ENCODE measurements around the gene ATRN.

ATRN gene

GRCh38 chr20:3456648-3457047 lies 14.2 kb upstream of the ATRN start:
- Histone ChIP-seq H3K4me1 (ENCODE audit: control insufficient read depth in 1 of 2, insufficient read depth in 2 of 2, low read length in 2 of 2) (no peaks in the 10 kb centered on the region), H3K36me3 (ENCODE audit: control insufficient read depth in 1 of 2, insufficient read depth in 2 of 2, low read length in 2 of 2) (no peaks in the 10 kb centered on the region), H3K9me3 (ENCODE audit: insufficient read depth, low read depth, low read length) (peaks cover 1% of the 10 kb centered on the region), H3K4ac (ENCODE audit: low read depth, low read length) (no peak overlapping the region), H3K27me3 (ENCODE audit: insufficient read depth, low read length) (no peaks in the 10 kb centered on the region), H4K12ac (ENCODE audit: low read depth, low read length) (no peak overlapping the region), H3K14ac (ENCODE audit: low read length) (no peak overlapping the region), H3K4me2 (ENCODE audit: low read length) (no peak overlapping the region), H3K79me2 (ENCODE audit: control insufficient read depth, insufficient read depth, low read length, poor library complexity) (no peaks in the 10 kb centered on the region), H2AFZ (ENCODE audit: insufficient read depth, low read length, poor library complexity) (no peak overlapping the region), H2BK12ac (ENCODE audit: low read length) (no peak overlapping the region), H2BK5ac (ENCODE audit: low read depth, low read length, poor library complexity) (no peak overlapping the region), H4K91ac (ENCODE audit: low read depth, low read length) (no peak overlapping the region), H3K18ac (ENCODE audit: low read length) (no peak overlapping the region), H3K9ac (ENCODE audit: low read length) (no peak overlapping the region), H3K27ac (ENCODE audit: low read depth, low read length) (no peak overlapping the region), H3K79me1 (ENCODE audit: low read length) (no peaks in the 10 kb centered on the region), H4K8ac (ENCODE audit: low read depth, low read length) (no peak overlapping the region), H2AK5ac (ENCODE audit: low read length) (no peak overlapping the region), H3K4me3 (ENCODE audit: low read depth, low read length) (no peak overlapping the region), H3K23ac (ENCODE audit: low read length) (no peak overlapping the region), H2BK120ac (ENCODE audit: insufficient read depth, low read length, poor library complexity) (no peak overlapping the region)
- no CpG with 5 or more reads among the region's 4 CpGs for WGBS (ENCODE audit: extremely low coverage, insufficient coverage, insufficient read length)
- no peak for DNase-seq

- Histone ChIP-seq H3K9ac (ENCODE audit: low read length) (no peak overlapping the region), H3K4me2 (ENCODE audit: low read length) (no peak overlapping the region), H3K4me3 (ENCODE audit: low read depth, low read length) (no peak overlapping the region), H4K12ac (ENCODE audit: low read depth, low read length) (no peak overlapping the region), H3K4ac (ENCODE audit: low read depth, low read length) (no peak overlapping the region), H2AFZ (ENCODE audit: insufficient read depth, low read length, poor library complexity) (no peak overlapping the region), H2BK120ac (ENCODE audit: insufficient read depth, low read length, poor library complexity) (no peak overlapping the region), H3K14ac (ENCODE audit: low read length) (no peak overlapping the region), H4K8ac (ENCODE audit: low read depth, low read length) (no peak overlapping the region), H2BK5ac (ENCODE audit: low read depth, low read length, poor library complexity) (no peak overlapping the region), H3K23ac (ENCODE audit: low read length) (no peak overlapping the region), H3K79me1 (ENCODE audit: low read length) (no peaks in the 10 kb centered on the region), H3K36me3 (ENCODE audit: control insufficient read depth in 1 of 2, insufficient read depth in 2 of 2, low read length in 2 of 2) (no peaks in the 10 kb centered on the region), H3K4me1 (ENCODE audit: control insufficient read depth in 1 of 2, insufficient read depth in 2 of 2, low read length in 2 of 2) (no peaks in the 10 kb centered on the region), H2BK12ac (ENCODE audit: low read length) (no peak overlapping the region), H3K79me2 (ENCODE audit: control insufficient read depth, insufficient read depth, low read length, poor library complexity) (no peaks in the 10 kb centered on the region), H3K27me3 (ENCODE audit: insufficient read depth, low read length) (no peaks in the 10 kb centered on the region), H3K27ac (ENCODE audit: low read depth, low read length) (no peak overlapping the region), H3K9me3 (ENCODE audit: insufficient read depth, low read depth, low read length) (peaks cover 1% of the 10 kb centered on the region), H2AK5ac (ENCODE audit: low read length) (no peak overlapping the region), H4K91ac (ENCODE audit: low read depth, low read length) (no peak overlapping the region), H3K18ac (ENCODE audit: low read length) (no peak overlapping the region)
- DNase-seq, result no peak
- WGBS (ENCODE audit: extremely low coverage, insufficient coverage, insufficient read length), result no CpG with 5 or more reads among the region's 1 CpG
These were observed 10.9 kb upstream of the ATRN start for GRCh38 chr20:3459881-3460307.

GRCh38 chr20:3461211-3461771 lies 9.5 kb upstream of the ATRN start:
- no peak overlapping the region for H2BK120ac ChIP-seq (ENCODE audit: insufficient read depth, low read length, poor library complexity)
- H3K9me3 ChIP-seq (ENCODE audit: insufficient read depth, low read depth, low read length), result peaks cover 1% of the 10 kb centered on the region
- no peaks in the 10 kb centered on the region for H3K79me1 ChIP-seq (ENCODE audit: low read length)
- no peaks in the 10 kb centered on the region for H3K36me3 ChIP-seq (ENCODE audit: control insufficient read depth in 1 of 2, insufficient read depth in 2 of 2, low read length in 2 of 2)
- H3K14ac ChIP-seq (ENCODE audit: low read length), result no peak overlapping the region
- no peak overlapping the region for H4K8ac ChIP-seq (ENCODE audit: low read depth, low read length)
- no peak overlapping the region for H3K18ac ChIP-seq (ENCODE audit: low read length)
- no peak overlapping the region for H3K4ac ChIP-seq (ENCODE audit: low read depth, low read length)
- no peak overlapping the region for H3K4me3 ChIP-seq (ENCODE audit: low read depth, low read length)
- no peak overlapping the region for H3K9ac ChIP-seq (ENCODE audit: low read length)
- no peak overlapping the region for H3K27ac ChIP-seq (ENCODE audit: low read depth, low read length)
- no peaks in the 10 kb centered on the region for H3K79me2 ChIP-seq (ENCODE audit: control insufficient read depth, insufficient read depth, low read length, poor library complexity)
- no CpG with 5 or more reads among the region's 12 CpGs for WGBS (ENCODE audit: extremely low coverage, insufficient coverage, insufficient read length)
- H2BK12ac ChIP-seq (ENCODE audit: low read length), result no peak overlapping the region
- H3K4me2 ChIP-seq (ENCODE audit: low read length), result no peak overlapping the region
- H2AK5ac ChIP-seq (ENCODE audit: low read length), result no peak overlapping the region
- H2AFZ ChIP-seq (ENCODE audit: insufficient read depth, low read length, poor library complexity), result no peak overlapping the region
- H4K12ac ChIP-seq (ENCODE audit: low read depth, low read length), result no peak overlapping the region
- no peaks in the 10 kb centered on the region for H3K4me1 ChIP-seq (ENCODE audit: control insufficient read depth in 1 of 2, insufficient read depth in 2 of 2, low read length in 2 of 2)
- H3K23ac ChIP-seq (ENCODE audit: low read length), result no peak overlapping the region
- peaks cover 2% of the 10 kb centered on the region for H3K27me3 ChIP-seq (ENCODE audit: insufficient read depth, low read length)
- no peak overlapping the region for H2BK5ac ChIP-seq (ENCODE audit: low read depth, low read length, poor library complexity)
- H4K91ac ChIP-seq (ENCODE audit: low read depth, low read length), result no peak overlapping the region
- DNase-seq, result no peak

- no peak overlapping the region for H3K18ac ChIP-seq (ENCODE audit: low read length)
- no peak overlapping the region for H2AK5ac ChIP-seq (ENCODE audit: low read length)
- no CpG with 5 or more reads among the region's 11 CpGs for WGBS (ENCODE audit: extremely low coverage, insufficient coverage, insufficient read length)
These were observed 8.7 kb upstream of the ATRN start for GRCh38 chr20:3461911-3462677.

More at GRCh38 chr20:3461911-3462677, 8.7 kb upstream of the ATRN start:
- Histone ChIP-seq H2AFZ (ENCODE audit: insufficient read depth, low read length, poor library complexity) (no peak overlapping the region), H3K23ac (ENCODE audit: low read length) (no peak overlapping the region), H3K4ac (ENCODE audit: low read depth, low read length) (no peak overlapping the region), H3K27ac (ENCODE audit: low read depth, low read length) (no peak overlapping the region), H3K36me3 (ENCODE audit: control insufficient read depth in 1 of 2, insufficient read depth in 2 of 2, low read length in 2 of 2) (no peaks in the 10 kb centered on the region), H4K12ac (ENCODE audit: low read depth, low read length) (no peak overlapping the region), H2BK5ac (ENCODE audit: low read depth, low read length, poor library complexity) (no peak overlapping the region), H3K9me3 (ENCODE audit: insufficient read depth, low read depth, low read length) (no peaks in the 10 kb centered on the region), H3K79me1 (ENCODE audit: low read length) (no peaks in the 10 kb centered on the region), H3K4me2 (ENCODE audit: low read length) (no peak overlapping the region), H2BK120ac (ENCODE audit: insufficient read depth, low read length, poor library complexity) (no peak overlapping the region), H3K79me2 (ENCODE audit: control insufficient read depth, insufficient read depth, low read length, poor library complexity) (no peaks in the 10 kb centered on the region), H3K27me3 (ENCODE audit: insufficient read depth, low read length) (peaks cover 2% of the 10 kb centered on the region), H3K9ac (ENCODE audit: low read length) (no peak overlapping the region), H2BK12ac (ENCODE audit: low read length) (no peak overlapping the region), H3K4me3 (ENCODE audit: low read depth, low read length) (no peak overlapping the region), H3K4me1 (ENCODE audit: control insufficient read depth in 1 of 2, insufficient read depth in 2 of 2, low read length in 2 of 2) (no peaks in the 10 kb centered on the region), H3K14ac (ENCODE audit: low read length) (no peak overlapping the region), H4K91ac (ENCODE audit: low read depth, low read length) (no peak overlapping the region), H4K8ac (ENCODE audit: low read depth, low read length) (no peak overlapping the region)
- peak; percentile 30 to 57 for DNase-seq
